ENCODE measurements around the gene NTRK3.

DNA sequence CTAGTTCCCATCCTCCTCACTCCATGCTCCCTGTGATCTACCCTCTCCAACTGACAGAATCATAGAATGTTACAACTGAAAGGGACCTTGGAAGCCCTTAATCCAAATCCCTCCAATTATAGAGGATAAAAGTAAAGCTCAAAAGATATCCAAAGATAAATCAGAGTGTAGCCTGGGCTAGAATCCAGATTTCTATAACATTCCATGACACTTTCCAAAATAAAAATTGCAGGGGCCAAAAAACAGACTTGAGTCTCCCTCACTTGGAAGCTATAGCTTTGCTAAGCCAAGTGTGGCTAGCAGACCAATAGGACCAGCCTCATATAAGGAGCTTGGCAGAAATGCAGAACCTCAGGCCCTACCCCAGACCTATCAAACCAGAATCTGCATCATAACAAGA, 148.1 kb downstream of the NTRK3 start:
- TF ChIP-seq, protein P1, sequence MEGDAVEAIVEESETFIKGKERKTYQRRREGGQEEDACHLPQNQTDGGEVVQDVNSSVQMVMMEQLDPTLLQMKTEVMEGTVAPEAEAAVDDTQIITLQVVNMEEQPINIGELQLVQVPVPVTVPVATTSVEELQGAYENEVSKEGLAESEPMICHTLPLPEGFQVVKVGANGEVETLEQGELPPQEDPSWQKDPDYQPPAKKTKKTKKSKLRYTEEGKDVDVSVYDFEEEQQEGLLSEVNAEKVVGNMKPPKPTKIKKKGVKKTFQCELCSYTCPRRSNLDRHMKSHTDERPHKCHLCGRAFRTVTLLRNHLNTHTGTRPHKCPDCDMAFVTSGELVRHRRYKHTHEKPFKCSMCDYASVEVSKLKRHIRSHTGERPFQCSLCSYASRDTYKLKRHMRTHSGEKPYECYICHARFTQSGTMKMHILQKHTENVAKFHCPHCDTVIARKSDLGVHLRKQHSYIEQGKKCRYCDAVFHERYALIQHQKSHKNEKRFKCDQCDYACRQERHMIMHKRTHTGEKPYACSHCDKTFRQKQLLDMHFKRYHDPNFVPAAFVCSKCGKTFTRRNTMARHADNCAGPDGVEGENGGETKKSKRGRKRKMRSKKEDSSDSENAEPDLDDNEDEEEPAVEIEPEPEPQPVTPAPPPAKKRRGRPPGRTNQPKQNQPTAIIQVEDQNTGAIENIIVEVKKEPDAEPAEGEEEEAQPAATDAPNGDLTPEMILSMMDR (conservative IDR thresholded peaks at IDR 0.05; ENCODE audit: low read length), result no peak
- no peak for TF ChIP-seq EZH2phosphoT487 (IDR thresholded peaks at IDR 0.05; ENCODE audit: borderline replicate concordance)

Data from Loucy (cell line).